NB4 (cell line): ENCODE measurements around the gene ALDH3B2.

Experiments
- DNase-seq: peaks from one replicate; pipeline ENCODE4 v3.0.0; 2010; ENCODE audit warnings: low read depth
- H3K4me3 ChIP-seq: one replicate; pipeline ENCODE4 v1.5.1; 2011; ENCODE audit warnings: mild to moderate bottlenecking, low read depth, low read length, moderate library complexity
- CTCF ChIP-seq: IDR thresholded peaks from one replicate; pipeline ENCODE4 v1.5.1; 2012; ENCODE audit warnings: low read depth, low read length
- MYC ChIP-seq: IDR thresholded peaks from 2 replicates; pipeline ENCODE4 v1.6.1; 2011; ENCODE audit warnings: low read depth, low read length
- POLR2A ChIP-seq: IDR thresholded peaks from 2 replicates; pipeline ENCODE4 v1.6.1; 2011; ENCODE audit warnings: mild to moderate bottlenecking; ENCODE audit not compliant: insufficient read length; ENCODE audit errors: extremely low read depth
- TF ChIP-seq, protein P1 (sequence below): IDR thresholded peaks from 2 replicates; pipeline ENCODE4 v1.6.1; 2011; ENCODE audit warnings: low read depth, low read length

ALDH3B2 gene

DNA sequence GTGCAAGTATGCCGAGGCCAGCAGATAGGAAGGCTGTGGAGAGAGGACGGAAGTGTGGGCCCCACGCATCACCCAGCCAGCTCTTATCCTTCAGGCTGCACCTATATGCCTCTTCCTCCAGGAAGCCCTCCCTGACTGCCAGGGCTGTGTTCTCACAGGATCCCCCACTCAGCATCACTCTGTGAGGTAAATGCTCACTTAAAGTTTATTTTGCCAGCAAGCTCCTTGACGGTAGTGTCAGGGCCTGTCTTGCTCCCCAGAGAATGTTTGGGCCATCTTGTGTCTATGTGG lies 39.2 kb downstream of the ALDH3B2 start:
- TF ChIP-seq, protein P1, sequence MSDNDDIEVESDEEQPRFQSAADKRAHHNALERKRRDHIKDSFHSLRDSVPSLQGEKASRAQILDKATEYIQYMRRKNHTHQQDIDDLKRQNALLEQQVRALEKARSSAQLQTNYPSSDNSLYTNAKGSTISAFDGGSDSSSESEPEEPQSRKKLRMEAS: no peak
- TF ChIP-seq MYC (no peak), CTCF (no peak), POLR2A (no peak)
- no peak overlapping the region for H3K4me3 ChIP-seq
- no peak for DNase-seq

GRCh38 chr11:67634366-67635230 lies 39.8 kb downstream of the ALDH3B2 start:
- no peak for DNase-seq
- no peak overlapping the region for H3K4me3 ChIP-seq
- TF ChIP-seq MYC (no peak), CTCF (no peak), POLR2A (no peak)
- TF ChIP-seq, protein P1: no peak

DNA sequence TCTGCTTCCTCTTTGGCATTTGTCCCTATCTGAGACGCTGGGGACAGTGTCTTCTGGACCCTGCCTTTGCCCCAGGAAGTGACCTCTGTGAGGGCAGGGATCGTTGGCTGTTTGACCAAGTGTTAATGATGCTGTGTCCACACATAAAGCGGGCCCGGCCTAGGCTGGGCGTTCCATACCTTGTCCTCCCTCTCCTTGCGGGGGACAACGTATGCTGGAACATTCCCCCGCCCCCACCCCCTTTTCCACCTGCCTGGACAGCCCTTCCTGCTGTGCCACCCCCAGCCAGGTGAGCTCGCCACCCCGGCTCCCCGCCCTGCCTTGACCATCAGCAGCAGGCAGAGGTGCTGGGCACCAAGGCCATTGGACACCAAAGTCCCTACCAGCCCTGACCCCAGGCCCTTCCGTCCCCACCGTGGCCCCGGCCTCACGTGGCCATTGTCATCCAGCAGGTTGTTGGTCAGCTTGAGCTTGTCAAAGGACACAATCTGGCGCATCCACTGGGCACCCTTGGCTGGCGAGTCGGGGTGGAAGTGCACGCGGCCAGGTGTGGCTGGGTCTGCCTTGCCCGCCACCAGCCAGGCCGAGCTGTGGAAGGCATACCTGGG lies 40.6 kb downstream of the ALDH3B2 start:
- no peak for DNase-seq
- TF ChIP-seq POLR2A (no peak), CTCF (no peak), MYC (no peak)
- TF ChIP-seq, protein P1: no peak
- H3K4me3 ChIP-seq: no peak overlapping the region

DNA sequence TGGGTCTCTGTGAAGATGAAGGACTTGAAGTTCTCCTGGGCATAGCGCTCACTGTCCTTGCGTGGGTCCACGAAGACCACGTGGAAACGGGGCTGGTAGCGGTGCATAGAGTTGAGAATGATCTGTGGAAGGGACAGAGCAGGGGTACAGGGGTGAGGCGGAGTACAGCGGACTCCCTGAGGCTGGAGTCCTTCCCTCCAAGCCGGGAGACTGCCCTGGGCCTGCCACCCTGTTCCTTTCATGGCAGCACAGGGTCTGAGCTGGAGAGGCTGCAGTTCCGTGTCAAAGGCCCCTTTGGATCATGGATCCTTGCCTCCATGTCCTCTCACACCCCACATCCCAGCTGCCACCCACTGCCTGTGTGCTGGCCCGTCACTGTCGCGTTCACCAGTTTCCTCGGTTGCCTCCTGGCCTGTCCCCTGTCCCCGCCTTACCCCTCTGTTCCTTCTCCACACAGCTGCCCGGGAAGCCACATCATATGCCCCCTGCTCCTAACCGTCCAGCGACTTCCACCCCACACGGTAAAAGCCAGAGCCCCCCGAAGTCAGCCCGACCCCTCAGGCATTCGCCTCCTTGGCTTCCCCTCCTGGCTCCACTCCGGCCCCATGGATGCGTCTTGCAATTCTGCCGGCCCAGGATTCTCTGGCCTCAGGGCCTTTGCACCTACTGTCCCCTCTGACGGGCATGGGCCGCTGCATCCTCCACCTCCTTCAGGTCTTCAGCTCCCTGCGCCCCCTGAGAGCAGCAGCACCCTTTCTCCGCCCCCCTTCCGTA lies 41.3 kb downstream of the ALDH3B2 start:
- no peak for TF ChIP-seq POLR2A
- TF ChIP-seq, protein P1: no peak
- no peak for TF ChIP-seq MYC
- no peak for TF ChIP-seq CTCF
- no peak overlapping the region for H3K4me3 ChIP-seq
- no peak for DNase-seq

DNA sequence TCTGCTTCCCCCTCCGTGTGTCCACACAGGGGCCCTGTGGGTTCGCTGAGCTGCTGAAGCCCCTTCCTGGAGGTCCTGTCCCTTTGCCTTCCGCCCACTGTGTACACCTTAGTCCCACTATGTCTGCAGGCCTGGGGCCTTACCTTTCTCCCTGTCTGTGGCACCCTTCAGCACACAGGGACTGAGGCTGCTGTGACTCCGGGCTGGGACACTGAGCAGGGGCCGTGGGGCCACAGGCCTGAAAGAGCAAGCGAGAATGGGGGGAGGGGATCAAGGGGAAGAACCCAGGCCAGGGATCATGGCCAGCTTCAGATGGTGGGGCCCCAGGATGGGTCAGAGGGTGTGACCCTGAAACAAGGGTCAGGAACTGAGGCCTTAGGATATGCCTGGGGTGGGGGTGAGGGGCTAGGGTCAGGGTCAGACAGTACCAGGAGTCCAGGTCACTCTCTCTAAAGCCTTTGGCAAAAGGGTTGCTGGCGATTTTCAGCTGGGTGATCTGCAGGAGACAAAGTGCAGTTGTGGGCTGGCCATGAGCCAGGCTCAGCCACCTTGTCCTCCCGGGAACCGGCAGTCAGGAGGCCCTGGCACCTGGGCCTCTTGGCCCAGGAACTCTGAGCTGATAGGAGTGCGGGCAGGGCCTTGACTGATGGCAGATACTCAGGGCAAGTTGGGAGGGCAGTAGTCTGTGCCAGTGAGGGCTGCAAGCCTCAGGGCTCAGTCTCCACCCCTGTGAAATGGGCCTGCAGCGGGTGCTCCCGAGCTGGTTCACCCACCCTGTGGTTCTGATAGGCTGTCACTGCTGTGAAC lies 42.0 kb downstream of the ALDH3B2 start:
- no peak overlapping the region for H3K4me3 ChIP-seq
- TF ChIP-seq CTCF (no peak), MYC (no peak), POLR2A (no peak)
- TF ChIP-seq, protein P1: no peak

More for the DNA sequence above, 42.0 kb downstream of the ALDH3B2 start:
- DNase-seq: no peak
